RPMI7951 (cell line): ENCODE data around the gene DPEP3. TPM values are rescaled to one million over a fixed set of nuclear protein-coding genes. Genes with fewer than 3 reads are reported as not detected.

ENCODE experiments used
- DNase-seq: peaks from one replicate; pipeline ENCODE4 v3.0.0-alpha.2; 2012; ENCODE audit warnings: low read depth
- total RNA-seq: library from RNA; depleted of rRNA; stranded (reverse); fragments of >200 nt; shearing (Covaris generic); gene quantifications from 2 replicates; pipeline ENCODE4 v1.2.3, GENCODE V29; 2014

Gene DPEP3
- total RNA-seq, 1 experiment from 2014 or later, result not detected

DNA sequence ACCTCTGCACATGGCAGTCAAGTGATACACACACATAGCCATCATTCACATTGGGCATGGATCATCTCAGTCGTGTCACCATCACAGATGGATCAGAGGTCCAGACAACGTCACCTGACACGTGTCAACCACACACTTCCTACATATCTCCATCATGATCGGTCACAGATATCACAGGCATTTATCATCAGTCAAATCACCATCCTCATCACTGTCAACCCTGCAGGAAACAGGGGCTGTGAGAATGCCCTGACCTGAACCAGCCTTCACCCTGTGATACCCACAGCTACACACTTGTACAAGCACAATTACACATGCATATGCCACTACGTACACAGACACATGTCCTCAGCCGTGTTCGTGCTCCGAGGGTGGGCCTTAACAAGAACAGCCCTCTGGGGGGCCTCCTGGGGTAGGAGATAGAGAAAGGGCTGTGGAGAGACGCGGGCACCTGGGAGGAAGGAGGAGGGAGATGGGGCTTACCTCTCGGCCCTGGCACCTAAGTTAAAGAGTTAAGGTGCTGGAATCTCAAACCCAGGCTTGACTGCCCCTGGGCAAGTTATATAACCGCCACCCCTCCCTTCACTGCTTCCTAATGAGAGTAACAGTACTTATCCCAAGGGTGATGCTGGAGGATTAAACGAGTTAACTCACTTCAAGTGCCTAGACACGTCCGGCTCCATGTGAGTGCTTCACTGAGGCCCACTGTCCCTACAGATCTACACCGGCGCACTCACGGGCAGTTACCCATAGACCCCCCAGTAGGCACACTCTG, 12.9 kb downstream of the DPEP3 start:
- peak; percentile 45 for DNase-seq

DNA sequence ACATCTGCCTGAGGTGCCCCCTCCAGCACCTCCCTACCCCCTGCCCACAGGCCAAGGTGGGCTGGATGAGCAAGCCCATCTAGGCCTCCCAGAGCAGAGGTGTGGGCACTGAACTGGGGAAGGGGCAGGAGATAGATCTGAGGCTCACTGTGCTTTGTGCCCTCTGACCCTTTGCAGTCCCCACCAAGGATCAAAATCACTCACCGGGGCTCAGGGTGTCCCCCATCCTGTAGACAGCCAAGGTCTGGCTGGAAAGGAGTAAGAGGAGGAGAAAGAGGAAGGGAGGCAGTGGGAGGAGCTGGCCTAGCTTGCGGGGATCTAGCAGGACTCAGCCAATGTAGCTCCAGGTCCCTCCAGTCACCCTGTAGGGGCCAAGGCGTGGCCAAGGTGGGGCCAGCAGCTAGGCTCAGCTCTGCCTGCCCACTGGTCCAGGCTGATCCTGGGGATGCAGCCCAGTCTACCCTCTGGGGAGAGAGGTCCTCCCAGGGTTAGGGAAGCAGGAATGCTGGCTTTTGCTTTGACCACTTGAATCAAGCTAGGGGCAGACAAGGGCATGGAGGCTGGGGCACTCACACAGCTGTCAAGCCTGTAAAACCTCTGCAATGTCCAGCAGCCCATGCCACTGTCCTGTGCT, 13.6 kb downstream of the DPEP3 start:
- peak; percentile 36 for DNase-seq

- DNase-seq, result no peak
These were observed 14.4 kb downstream of the DPEP3 start for GRCh38 chr16:67965668-67966548.

DNA sequence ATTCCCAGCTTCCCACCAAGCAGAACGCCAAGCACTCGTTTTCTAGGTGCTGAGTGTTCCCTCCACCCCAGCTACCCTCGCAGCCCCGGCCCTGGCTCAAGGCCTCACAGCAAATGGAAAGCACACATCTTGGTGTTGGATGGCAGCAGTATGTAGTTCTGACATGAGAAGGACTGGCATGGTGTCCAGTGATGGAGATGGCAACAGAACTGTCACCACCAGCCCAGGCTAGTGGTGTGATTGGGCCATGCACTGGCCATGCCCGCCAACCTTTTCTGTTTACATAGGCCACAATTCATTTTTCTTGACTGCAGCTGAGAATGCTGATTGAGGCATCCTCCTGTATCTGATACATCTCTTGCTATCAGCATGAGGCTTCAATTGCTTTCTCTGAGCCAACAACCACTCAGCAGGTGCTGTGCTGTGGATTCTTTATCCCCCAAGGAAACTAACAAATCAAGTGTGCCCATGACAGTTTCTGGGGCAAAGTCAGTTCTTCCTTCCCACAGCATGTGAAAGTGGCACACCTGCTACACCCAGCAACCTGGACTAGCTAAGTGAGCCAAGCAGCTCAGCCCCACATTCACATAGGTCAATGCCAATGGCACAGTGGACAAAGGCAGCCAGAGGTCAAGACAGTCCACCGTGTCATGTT, 15.7 kb downstream of the DPEP3 start:
- no peak for DNase-seq

GRCh38 chr16:67963662-67964321, 16.5 kb downstream of the DPEP3 start:
- DNase-seq, result no peak

GRCh38 chr16:67963292-67963661, 17.0 kb downstream of the DPEP3 start:
- no peak for DNase-seq

DNA sequence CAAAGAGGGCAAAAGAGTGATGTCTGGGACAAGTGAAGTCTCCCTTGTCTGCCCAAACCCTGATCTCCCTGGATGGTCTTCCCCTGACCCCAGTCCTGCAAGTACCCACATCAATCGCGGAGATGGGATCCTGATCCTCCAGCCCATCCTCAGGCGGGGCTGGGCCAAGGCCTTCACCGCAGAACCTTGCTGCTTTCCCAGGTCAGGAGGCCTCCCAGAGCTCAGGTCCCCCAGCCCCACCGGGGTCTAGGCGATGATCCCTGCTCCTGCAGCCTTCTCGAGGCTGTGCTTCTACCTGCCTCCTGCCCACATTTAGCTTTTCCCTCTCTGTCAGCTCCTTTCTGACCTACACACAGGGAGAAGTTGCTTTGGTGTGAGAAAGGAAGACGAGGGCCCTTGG, 18.2 kb downstream of the DPEP3 start:
- DNase-seq, result no peak

DNA sequence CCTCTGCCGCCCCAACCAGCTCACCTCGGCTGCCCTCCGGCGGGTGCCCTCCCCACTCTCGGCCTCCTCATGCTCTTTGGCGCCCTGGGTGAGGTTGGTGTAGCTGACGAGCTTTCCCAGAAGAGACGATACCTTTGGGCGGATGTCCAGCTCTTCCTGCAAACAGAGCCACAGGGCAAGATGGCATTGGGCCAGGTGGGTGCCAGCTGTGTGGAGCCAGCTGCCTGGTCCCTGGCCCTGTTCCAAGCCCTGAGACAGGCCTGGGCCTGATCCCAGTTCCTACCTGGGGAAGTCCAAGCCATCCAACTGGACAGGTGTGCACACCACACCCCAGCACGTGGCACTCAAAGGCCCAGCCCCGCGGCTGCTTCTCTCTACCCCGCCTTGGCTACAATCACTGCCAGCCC, 18.7 kb downstream of the DPEP3 start:
- no peak for DNase-seq

DNA sequence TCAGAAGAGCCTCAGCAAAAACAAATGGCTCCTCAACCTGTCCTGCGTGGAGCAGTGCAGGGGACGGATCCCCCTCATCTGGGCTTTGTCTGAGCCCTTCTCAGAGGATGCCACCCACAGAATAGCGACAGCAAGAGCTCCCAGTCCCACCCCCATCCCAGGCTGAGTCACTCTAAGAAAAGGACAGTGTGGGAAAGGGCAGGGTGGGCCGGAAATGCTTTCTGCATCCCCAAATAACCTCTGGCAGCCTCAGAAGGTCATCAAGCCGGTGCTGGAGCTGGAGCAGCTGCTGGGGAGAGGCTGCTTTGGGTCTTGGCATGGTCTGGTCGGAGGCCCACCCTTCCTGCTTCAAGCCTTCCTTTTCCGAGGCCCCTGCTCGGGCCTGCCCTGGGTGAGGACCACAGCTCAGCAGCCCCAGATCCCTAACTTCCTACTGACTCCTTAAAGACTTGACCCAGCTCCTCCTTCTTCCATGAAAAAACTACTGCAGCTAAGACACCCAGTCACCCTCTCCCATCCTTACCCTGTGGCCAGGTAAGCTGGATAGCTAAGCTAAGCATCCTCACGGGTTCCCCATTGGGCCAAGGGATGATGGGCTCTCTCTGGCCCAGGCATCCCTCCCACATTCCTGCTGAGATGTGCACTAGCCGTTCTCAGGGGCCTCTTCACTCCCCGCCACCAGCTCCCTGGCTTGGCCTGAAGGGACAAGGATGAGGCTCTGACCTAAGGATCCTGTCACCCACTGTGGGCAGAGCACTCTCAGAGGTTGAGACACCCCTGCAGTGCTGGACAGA, 20.6 kb downstream of the DPEP3 start:
- DNase-seq, result peak; percentile 83

DNA sequence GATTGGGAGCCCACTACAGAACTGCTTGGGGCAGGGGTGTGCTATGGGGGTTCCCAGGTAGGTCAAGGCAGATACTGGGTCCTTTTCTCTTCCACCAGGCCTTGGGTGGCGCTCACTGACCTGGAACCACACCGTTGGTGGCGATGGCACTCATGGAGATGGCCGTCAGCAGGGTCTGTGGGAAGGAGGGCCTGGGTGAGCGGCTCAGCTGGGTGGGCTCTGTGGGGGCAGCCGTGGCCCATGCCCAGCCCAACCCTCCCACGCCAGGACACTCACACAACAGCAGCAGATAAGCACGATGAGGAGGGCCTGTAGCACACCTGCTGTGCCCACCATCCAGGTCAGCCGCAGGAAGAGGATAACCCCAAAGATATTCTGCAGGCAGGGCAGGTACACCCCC, 22.7 kb downstream of the DPEP3 start:
- DNase-seq, result no peak

DNA sequence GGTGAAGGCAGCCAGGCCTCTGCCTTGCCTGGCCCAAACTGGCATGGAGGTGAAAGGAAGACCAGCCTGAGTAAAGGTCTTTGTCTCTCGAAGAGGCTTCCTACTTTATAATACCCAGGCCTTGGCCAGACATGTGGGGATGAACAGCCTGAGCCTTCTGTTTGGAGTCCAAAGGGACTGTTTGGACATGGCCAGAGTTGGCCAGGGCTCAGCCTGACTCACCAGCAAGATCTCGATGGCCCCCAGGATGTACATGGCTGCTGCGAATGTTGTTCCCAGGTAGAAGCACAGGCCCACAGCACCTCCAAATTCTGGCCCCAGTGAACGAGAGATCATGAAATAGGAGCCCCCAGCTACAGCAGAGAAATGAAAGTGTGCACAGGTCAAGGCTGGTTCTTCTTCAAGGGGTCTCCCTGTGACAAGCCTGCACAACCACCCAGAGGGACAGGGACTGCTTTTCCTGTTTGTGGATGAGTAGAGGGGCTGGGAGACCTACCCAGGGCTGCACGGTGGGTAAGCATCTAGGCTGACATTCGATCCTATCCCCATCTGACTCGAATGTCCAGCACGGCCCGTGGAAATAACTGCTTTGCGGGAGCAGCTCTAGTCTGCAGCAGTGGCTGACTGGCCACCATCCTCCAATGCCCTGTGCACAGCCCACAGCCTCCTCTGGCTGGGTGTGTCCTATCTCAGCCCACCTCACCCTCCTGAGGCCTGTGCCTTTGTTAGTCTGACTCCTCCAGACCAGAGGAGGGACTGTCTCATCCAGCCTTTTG, 25.7 kb downstream of the DPEP3 start:
- no peak for DNase-seq

- DNase-seq, result no peak
These were observed 26.5 kb downstream of the DPEP3 start for GRCh38 chr16:67953641-67954375.

DNA sequence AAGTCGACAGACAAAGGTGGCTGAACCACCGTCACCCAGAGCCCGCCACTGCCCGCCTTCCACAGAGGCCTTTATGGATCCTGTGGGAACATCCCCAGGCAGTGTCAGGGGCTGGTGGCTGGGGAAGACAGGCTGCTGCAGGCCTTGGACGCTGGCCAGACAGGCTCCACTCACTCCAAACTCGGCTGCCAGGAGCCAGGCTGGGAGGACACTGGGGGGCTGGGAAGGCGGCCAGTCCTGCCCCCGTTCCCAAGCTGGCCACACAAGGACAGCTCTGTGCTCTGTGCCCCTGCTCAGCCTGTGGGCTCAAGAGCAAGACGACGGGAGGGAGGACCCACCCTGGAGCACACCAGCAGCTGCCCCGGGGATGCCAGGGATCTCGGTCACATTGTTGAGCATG, 28.8 kb downstream of the DPEP3 start:
- DNase-seq, result no peak

DNA sequence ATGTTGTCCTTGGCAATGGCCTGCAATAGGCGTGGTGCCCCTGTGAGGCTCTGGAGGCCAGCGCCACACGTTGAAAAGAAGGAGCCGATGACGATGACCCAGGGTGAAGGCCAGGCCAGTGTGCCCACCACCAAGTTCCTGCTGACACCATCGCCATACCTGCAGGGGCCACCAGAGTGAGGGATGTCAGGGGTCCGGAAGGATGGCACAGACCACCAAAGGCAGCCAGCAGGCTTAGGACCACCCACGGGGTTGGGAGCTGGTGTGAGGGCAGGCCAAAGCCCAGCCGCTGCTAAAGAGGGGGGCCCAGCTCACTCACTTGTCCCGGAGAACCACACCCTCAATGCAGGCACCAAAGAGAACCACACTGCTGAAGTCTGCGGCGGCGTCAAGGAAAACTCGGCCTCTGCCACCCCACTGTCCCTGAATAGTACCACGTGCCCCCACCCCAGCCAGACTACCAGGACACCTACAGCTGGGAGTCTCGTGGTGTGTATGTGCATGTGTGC, 29.9 kb downstream of the DPEP3 start:
- no peak for DNase-seq

DNA sequence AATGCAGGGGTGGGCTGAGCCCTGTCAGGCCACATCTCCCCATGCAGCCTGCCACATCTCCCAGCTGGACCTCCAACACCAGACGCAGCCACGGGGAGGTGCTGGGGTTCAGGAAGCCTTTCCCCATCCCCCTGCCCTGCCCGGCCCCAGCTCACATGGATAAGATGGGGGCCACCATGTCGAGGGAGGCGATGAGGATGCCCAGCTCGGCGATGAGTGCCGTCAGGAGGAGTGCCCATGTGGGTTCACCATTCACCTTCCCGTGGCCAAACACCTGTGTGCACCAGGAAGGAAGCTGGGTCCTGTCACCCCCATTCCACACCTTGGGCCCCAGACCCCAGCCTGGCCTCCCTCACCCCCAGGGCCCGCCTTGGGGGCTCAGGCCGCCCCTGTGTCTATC, 30.7 kb downstream of the DPEP3 start:
- DNase-seq, result no peak

DNA sequence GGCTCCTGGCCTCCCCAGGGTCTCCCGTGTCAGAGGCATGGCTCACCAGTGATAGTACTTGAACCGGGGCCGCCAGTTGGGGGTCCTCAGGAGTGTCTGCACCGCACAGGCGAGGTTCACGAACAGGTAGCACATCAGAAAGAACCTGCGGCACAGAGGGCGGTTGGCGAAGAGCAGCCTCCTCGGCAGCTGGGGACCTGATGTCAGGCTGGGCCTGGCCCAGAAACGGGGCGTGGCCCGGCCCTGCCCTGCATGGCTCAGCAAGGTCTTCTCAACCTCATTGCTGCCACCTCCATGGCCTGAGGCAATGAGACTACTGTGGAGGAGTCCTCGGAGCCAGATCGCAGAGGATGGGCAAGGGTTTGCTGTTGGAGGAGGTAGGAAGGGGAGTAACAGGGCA, 32.3 kb downstream of the DPEP3 start:
- no peak for DNase-seq

- DNase-seq, result no peak
These were observed 33.2 kb downstream of the DPEP3 start for GRCh38 chr16:67946966-67947558.

GRCh38 chr16:67946128-67946569, 34.1 kb downstream of the DPEP3 start:
- DNase-seq, result no peak
